NCI-H128 (cell line): ENCODE results near the gene MPO.

Source experiments
- DNase-seq: peaks from one replicate; lab custom pipeline; 2025; ENCODE audit not compliant: unreplicated experiment; lab: John Stamatoyannopoulos, UW

Gene MPO

DNA sequence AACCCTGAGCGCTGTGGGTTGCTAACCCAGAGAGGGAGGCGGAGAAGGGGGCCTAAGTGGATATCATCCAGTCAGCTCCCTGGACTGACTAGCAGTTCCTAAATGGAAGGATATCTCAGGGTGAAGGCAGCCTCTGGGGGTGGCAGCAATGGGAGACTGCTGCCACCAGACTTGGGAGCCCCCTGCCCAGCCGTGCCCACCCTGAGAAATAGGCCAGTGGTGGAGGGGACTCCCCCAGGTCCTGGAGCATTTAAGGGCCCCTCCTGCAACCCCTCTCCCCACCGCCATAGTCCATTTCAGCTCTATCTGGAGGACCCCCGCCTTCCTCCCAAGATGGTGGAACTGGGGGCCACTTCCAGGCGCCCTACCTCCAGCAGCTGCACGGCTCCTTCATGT lies 39.4 kb upstream of the MPO start:
- no peak for DNase-seq

DNA sequence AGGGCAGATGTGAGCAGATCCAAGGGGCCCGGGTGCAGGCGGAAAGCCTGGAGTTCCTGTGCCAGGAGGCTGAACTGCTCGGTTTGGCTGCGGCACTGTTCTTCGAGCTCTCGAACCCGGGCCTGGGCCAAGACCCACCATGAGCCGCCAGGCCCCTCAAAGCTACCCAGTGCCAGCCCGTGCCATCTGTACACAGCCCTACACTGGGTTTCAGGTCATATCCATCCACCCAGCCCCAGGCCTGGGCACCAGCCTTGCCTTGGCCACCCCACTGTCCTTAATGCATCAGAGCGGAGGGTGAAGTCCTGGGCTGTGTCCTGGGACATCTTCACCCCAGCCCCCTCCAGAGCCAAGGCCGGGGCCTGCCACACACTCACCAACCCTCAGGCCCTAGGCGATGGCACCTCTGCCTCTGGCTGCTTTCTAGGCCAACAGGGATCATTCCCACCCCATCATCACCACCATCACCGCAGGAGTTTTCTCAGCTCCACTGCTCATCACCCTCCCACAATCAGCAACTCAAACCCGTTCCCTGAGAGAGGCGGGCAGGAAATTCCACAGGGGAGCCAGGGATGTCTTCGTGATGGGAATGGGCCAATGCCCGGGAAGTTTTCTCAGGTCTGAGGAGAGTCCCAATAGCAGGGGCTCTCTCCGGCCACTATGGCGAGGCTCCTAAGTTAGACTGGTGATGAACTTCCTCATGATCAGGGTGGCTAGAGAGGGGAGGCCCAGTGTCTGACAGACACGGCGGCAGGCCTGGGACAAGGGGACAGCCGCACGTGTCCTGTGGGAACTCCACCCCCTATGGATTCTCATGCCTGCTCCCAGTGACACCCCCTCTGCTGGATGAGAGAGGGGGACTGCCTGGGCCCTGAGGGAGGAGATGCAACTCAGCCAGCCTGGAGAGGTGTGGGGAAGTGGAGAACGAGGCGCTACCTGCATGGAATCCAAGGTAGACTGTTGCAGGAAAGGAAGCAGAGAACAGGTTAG lies 38.7 kb upstream of the MPO start:
- DNase-seq = no peak

GRCh38 chr17:58318627-58319172 lies 38.0 kb upstream of the MPO start:
- DNase-seq = no peak

DNA sequence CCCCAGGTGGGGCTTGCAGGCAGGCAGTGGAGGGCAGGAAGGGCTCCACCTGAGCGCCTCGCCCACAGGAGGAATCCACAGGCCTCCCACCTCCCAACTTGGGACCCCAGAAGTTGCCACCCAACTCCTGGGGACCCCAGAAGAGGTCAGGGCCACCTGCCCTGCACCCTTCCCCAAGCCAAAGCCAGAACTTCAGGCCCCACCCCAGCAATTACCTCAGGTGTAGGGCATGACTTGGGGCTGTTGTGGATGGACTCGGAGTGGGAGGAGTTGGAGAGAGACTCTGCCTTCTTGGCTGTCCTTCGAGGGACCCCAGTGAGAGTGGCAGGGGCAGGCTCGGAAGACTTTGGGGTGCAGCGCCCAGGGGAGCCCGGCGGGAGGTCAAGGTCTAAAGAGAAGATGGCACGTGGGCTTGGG lies 37.3 kb upstream of the MPO start:
- DNase-seq = no peak

GRCh38 chr17:58317421-58318064 lies 36.8 kb upstream of the MPO start:
- peak; percentile 27 for DNase-seq

DNA sequence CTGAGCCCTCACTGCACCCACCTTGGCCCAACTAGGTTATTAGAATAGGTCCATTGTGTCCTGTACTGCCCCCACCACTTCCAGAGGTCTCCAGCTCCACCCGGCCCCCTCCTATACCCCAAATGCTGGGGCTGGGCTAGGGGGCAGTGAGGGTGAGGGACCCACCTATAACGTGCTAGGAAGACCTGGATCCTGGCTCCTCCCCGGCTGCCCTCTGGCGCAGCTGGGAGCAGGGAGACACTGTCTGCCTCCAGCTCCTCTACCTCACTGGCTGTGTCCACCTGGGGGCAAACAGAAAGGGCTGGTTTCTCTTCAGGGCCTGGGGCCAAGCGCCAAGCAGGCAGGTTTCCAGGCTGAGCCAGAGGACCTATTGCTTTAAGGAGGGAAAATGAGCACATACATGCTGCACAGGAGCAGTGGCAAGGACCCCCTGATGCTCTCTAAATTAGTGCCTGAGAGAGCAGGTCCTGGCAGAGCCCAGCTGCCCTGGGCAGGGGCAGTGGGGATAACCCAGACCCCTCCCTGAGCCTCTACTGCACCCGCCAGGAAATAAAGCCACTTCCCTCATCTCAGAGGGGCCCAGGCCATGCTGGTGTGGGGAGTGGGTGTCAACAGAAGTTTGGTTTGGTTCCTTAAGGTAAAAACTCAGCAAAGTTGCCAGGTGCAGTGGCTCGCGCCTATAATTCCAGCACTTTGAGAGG lies 35.7 kb upstream of the MPO start:
- DNase-seq = no peak

- DNase-seq = no peak
Observed at GRCh38 chr17:58315750-58316149, 35.0 kb upstream of the MPO start.

DNA sequence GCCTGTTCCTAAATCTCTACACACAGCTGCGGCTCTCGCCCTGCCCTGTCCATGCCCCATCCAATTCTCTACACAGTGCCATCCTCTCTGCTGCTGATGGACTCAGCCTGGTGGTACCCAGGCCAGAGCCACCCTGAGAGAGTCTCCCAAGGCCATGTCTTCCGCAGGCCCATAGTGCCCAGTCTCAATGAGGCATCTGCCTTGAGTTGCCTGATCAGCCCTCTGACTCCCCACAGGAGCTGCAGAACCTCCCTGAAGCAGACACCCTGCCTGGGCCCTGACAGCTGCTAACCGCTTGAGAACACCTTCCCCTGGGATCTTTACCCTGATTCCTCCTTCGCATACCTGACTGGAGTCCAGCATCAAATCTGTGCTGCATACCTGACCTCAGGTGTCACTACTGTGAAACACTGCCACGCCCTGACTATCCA lies 34.6 kb upstream of the MPO start:
- no peak for DNase-seq

DNA sequence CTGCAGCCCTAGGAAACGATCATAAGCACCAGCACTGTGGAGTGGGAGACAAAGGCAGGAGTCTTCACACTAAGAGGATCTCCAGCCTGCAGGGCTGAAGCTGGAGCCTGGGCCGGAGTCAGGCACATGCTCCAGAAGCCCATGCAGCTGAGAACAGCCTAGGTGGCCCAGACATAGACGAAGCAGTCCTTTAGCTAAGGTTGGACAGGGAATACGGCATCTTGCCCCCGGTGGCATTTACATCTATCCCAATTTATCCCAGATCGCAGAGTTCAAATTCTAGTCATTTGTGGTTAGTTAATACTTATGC lies 33.9 kb upstream of the MPO start:
- no peak for DNase-seq

GRCh38 chr17:58313815-58314705 lies 33.3 kb upstream of the MPO start:
- peak; percentile 14 for DNase-seq

GRCh38 chr17:58312829-58313228 lies 32.1 kb upstream of the MPO start:
- DNase-seq = no peak

DNA sequence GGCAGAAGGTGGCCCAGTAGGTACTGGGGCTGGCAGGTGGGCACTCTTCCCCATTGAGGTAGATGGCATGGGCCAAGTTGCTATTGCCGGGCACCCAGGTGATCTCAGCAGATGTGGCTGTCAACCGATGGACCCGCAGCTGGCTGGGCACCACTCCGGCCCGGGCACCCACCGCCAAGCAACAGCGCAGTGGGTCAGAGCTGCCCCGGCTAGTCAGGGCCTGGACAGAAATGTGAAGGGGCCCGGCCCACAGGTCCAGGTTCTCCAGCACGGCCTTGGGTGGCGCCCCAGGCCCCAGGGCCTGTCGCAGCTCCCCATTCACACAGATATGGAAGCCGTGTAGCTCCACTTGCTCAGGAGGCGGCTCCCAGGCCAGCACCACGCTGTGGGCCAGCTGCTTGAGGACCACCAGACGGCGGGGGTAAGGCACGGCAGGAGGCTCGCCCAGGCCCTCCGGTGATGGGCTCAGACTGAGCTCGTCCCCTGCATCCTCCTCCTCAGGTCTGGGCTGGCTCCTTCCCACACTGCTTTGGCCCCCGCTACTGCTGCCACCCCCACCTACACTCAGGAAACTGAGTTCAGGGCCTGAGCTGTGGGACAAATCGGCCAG lies 31.4 kb upstream of the MPO start:
- DNase-seq = no peak

GRCh38 chr17:58311429-58311894 lies 30.7 kb upstream of the MPO start:
- no peak for DNase-seq

GRCh38 chr17:58310511-58311428 lies 30.0 kb upstream of the MPO start:
- no peak for DNase-seq

DNA sequence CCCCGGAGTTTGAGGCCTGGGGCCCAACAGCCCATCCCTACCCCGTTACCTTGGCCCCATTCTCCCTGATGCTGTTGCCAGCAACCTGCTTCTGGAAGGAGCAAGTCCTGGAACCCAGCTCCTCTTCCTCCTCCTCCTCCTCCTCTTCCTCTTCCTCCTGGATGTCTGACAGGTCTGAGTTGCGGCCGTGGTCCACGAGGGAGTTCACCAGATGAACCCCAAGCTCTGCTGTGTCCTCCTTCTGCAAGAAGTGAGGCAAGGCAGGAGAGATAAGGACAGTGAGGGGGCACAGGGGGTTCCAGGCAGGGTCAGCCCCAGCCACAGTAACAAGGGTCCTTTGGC lies 29.2 kb upstream of the MPO start:
- DNase-seq = no peak

DNA sequence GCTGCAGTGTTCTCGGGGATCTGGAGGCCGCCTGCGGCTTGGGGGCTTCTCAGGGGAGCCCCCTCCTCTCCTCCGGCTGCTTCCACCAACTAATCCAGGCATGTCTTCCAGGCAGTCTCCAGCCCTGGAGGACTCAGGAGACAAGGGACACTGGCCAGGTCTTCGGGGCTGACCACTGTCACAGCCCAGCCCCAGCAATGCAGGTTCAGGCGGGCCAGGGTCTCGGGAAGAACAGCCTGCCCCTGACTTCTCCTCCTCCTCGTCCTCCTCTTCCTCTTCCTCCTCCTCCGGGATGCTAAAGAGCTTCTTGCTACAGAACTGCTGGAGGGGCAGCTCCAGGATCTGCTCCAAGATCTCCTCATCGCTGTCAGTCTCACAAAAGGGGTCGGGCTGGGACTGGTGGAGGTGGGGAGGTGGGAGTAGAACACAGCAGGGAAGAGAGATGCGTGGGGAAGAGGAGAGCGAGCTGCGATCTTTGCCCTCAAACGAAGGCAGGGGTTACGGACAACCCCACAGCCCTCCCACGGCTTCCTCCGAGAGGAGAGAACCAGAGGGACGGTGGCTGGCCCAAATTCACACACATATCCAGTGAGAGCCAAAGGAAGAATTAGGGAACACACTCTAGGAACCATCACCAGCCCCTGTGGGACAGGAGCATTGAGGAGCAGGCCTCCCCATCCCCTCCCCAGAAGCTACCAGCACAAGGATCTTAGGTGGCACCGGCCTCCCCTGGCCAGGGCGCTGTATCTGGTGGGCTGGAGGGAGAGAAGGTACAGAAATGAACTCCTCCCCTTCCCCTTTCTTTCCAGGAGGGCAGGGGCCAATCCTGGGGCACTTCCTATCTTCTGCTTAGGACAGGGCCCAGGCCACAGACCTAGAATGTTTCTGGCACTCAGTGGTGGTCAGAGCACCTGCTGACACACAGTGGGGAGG lies 28.5 kb upstream of the MPO start:
- no peak for DNase-seq

DNA sequence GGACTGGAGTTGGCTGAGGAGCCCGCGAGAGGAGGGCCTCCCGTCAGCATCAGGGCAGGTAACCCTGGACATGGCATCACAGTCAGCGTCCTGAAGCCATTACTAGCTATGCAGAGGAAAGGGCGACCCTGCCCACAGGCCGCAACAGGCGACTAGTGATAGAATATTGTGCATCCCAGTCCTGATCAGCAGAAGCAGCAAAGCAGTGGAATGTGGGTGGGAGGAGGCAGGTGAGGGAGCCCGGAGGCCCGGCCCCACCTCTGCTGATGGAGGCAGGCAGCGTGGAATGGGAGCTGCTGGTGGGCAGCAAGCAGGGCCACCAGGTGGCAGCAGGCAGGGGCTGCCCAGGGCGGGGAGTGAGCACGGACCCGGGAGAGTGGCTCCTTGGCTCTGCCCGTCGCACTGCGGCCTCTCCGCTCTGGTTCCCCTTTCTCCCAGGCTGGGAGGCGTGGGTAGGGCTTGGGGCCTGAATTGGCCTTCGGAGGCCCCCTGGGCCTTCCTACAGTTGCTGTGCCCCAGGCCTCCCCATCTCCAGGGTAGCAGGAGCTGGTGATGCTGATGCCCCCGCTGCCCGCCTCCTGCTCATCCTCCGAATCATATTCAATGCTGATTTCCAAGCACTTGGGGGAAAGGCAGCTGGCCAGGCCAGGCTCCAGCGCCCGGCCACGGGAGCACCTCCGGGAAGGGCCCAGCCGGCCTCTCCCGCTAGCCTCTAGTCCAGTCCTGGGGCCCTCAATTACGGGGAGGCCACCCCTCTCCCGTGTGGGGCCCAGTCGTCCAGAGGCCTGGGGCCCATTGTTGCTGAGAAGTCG lies 27.6 kb upstream of the MPO start:
- DNase-seq = no peak
